Measurements from ENCODE around the gene JMJD1C. TPM values are rescaled to one million over a fixed set of nuclear protein-coding genes. Genes with fewer than 3 reads are reported as not detected.

Gene JMJD1C
- total RNA-seq, 1 donor from 2014 or later, result 105 TPM

- H3K27me3 ChIP-seq, result no peaks in the 10 kb centered on the region
- no peaks in the 10 kb centered on the region for H3K36me3 ChIP-seq
- TF ChIP-seq CTCF (IDR thresholded peaks at IDR 0.05), result no peak
- no peak for TF ChIP-seq POLR2A (IDR thresholded peaks at IDR 0.05)
- TF ChIP-seq POLR2AphosphoS5 (IDR thresholded peaks at IDR 0.05; ENCODE audit: insufficient read depth in 1 of 2, low read depth in 1 of 2), result no peak
- DNase-seq (ENCODE audit: extremely low spot score in 2 of 2), result no peak
- peaks cover 5% of the 10 kb centered on the region for H3K4me1 ChIP-seq
- no peak overlapping the region for H3K27ac ChIP-seq
- no peak overlapping the region for H3K4me3 ChIP-seq
- intact Hi-C loops (cut with DNase I), result no loop called here
- no peaks in the 10 kb centered on the region for H3K9me3 ChIP-seq
Measured at GRCh38 chr10:63369711-63370110, 96.1 kb downstream of the JMJD1C start.

- no peak for TF ChIP-seq POLR2A (IDR thresholded peaks at IDR 0.05)
- TF ChIP-seq POLR2AphosphoS5 (IDR thresholded peaks at IDR 0.05; ENCODE audit: insufficient read depth in 1 of 2, low read depth in 1 of 2), result no peak
- no peak for TF ChIP-seq CTCF (IDR thresholded peaks at IDR 0.05)
Measured at GRCh38 chr10:63368365-63368764, 97.4 kb downstream of the JMJD1C start.

GRCh38 chr10:63366933-63367332, 98.8 kb downstream of the JMJD1C start:
- no peak for DNase-seq (ENCODE audit: extremely low spot score in 2 of 2)
- intact Hi-C loops (cut with DNase I), result no loop called here
- no peaks in the 10 kb centered on the region for H3K27me3 ChIP-seq
- no peaks in the 10 kb centered on the region for H3K9me3 ChIP-seq
- no peaks in the 10 kb centered on the region for H3K4me1 ChIP-seq
- H3K36me3 ChIP-seq, result no peaks in the 10 kb centered on the region
- H3K4me3 ChIP-seq, result no peak overlapping the region
- no peak for TF ChIP-seq POLR2A (IDR thresholded peaks at IDR 0.05)
- no peak for TF ChIP-seq CTCF (IDR thresholded peaks at IDR 0.05)
- no peak overlapping the region for H3K27ac ChIP-seq

More at GRCh38 chr10:63368365-63368764, 97.4 kb downstream of the JMJD1C start:
- H3K4me1 ChIP-seq, result peaks cover 5% of the 10 kb centered on the region
- H3K36me3 ChIP-seq, result no peaks in the 10 kb centered on the region
- intact Hi-C loops (cut with DNase I), result no loop called here
- no peak overlapping the region for H3K4me3 ChIP-seq
- no peak for DNase-seq (ENCODE audit: extremely low spot score in 2 of 2)
- no peaks in the 10 kb centered on the region for H3K9me3 ChIP-seq
- H3K27me3 ChIP-seq, result no peaks in the 10 kb centered on the region
- no peak overlapping the region for H3K27ac ChIP-seq

GRCh38 chr10:63365976-63366765, 99.6 kb downstream of the JMJD1C start:
- Histone ChIP-seq H3K27me3 (no peaks in the 10 kb centered on the region), H3K4me1 (no peaks in the 10 kb centered on the region), H3K36me3 (no peaks in the 10 kb centered on the region), H3K27ac (no peak overlapping the region), H3K4me3 (no peak overlapping the region), H3K9me3 (no peaks in the 10 kb centered on the region)
- intact Hi-C loops (cut with DNase I), result no loop called here
- TF ChIP-seq POLR2A (IDR thresholded peaks at IDR 0.05) (no peak), CTCF (IDR thresholded peaks at IDR 0.05) (no peak), POLR2AphosphoS5 (IDR thresholded peaks at IDR 0.05; ENCODE audit: insufficient read depth in 1 of 2, low read depth in 1 of 2) (no peak)
- DNase-seq (ENCODE audit: extremely low spot score in 2 of 2), result no peak

GRCh38 chr10:63364918-63365317, 100.9 kb downstream of the JMJD1C start:
- no peak for TF ChIP-seq POLR2AphosphoS5 (IDR thresholded peaks at IDR 0.05; ENCODE audit: insufficient read depth in 1 of 2, low read depth in 1 of 2)
- no peak for TF ChIP-seq POLR2A (IDR thresholded peaks at IDR 0.05)
- no peak for TF ChIP-seq CTCF (IDR thresholded peaks at IDR 0.05)
- H3K27me3 ChIP-seq, result no peaks in the 10 kb centered on the region

More at GRCh38 chr10:63364918-63365317, 100.9 kb downstream of the JMJD1C start:
- no peak overlapping the region for H3K27ac ChIP-seq
- H3K36me3 ChIP-seq, result no peaks in the 10 kb centered on the region
- H3K4me3 ChIP-seq, result no peak overlapping the region
- DNase-seq (ENCODE audit: extremely low spot score in 2 of 2), result no peak
- no peaks in the 10 kb centered on the region for H3K9me3 ChIP-seq
- no peaks in the 10 kb centered on the region for H3K4me1 ChIP-seq
- intact Hi-C loops (cut with DNase I), result no loop called here
